IPS-NIHi7 (cell line): Measurements from ENCODE around the gene SLC27A4.
"Not testable (repeated sequence)": the region's sequence is repeated elsewhere in the genome, so short reads cannot be mapped to it uniquely, and the experiment has no call there.

ENCODE experiments used
- DNase-seq: peaks from one replicate; pipeline ENCODE4 v3.0.0; 2012; ENCODE audit warnings: mixed read lengths; ENCODE audit errors: extremely low spot score

The SLC27A4 gene

DNA sequence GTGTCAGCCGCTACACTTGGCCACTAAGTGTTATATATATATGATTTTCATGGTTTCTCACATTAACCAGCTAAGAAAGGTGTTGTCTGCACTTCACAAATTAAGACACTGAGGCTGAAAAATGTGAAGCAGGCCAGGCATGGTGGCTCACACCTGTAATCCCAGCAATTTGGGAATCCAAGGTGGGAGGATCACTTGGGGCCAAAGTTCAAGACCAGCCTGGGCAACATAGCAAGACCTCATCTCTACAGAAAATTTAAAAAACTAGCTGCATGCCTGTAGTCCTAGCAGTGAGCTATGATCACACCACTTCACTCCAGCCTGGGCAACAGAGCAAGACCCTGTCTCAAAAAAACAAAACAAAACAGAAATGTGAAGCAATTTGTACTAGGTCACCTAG lies 15.9 kb upstream of the SLC27A4 start:
- DNase-seq: no peak

GRCh38 chr9:128325629-128326028 lies 14.7 kb upstream of the SLC27A4 start:
- no peak for DNase-seq

GRCh38 chr9:128333451-128333869 lies 6.9 kb upstream of the SLC27A4 start:
- no peak for DNase-seq

- DNase-seq: no peak
Observed at GRCh38 chr9:128335161-128335560, 5.2 kb upstream of the SLC27A4 start.

DNA sequence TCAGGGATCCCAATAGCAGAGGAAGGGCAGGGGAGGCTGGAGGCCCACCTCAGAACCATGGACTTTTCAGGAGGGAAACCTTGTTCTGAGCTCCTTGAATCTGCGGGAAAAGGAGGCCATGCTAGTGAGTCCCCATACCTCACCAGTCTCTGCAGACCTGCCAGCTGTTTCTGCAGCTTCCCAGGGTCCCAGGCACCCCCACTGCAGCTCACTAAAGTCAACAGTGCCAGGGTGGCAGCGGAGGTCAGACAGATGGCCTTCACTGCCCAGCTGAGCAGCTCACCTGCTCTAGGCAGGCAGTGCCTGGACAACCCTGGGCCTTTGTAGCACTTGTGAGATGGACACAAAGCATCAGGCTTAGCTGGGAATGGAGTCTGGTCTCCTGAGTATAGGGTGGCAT lies 4.4 kb upstream of the SLC27A4 start:
- no peak for DNase-seq

GRCh38 chr9:128337936-128338335 lies 2.4 kb upstream of the SLC27A4 start:
- DNase-seq: no peak

- not testable (repeated sequence) for DNase-seq
Observed at GRCh38 chr9:128338852-128339614, 1.3 kb upstream of the SLC27A4 start.

DNA sequence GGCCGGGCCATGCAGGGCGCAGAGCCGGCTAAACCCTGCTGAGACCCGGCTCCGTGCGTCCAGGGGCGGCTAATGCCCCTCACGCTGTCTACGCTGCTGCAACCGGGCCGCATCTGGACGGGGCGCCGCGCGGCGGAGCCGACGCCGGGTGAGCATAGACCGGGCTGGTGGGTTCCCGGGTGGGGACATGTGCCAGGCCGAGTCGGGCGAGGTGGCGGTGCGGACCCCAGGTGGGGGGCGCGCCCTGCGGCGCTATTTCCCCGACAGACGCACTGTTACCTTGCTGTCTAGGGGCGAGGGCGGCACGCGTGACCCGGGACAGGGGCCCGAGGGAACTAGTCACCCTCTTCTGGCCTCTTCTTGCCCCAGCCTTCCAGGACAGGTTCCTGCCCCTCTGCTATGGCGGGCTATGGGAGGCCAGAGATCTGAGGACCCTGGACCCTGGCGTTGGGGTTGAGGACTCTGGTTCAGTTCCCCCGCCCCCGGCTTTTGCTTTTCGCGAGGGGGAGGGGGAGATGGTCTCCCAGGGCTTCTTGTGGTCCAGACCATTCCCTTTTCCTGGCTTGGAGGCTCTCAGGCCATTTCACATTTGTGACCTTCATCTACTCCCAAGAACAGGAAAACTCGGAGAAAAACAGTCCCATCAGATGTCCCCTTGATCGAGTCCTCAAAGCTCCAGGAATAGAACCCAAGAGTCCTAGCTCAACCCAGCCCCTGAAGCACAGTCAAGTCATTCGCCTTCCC lies 536 bp downstream of the SLC27A4 start:
- peak; percentile 41 for DNase-seq

DNA sequence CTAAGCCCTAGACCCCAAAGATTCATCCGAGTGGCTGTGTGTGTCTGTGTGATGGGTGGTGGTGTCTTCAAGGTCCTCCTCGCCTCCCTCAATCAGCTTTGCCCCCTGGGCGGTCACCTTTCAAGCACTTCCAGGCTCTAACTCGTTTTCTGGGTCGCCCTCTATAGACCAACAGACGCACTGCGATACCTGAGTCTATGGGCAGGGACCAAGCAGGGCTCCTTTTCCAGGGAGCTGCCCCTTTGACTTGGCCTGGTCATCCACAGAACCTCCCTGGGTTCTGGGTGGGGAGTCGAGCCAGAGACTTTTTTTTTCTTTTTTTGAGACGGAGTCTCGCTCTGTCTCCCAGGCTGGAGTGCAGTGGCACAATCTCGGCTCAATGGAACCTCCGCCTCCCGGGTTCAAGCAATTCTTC lies 1.1 kb downstream of the SLC27A4 start:
- peak; percentile 91 for DNase-seq

DNA sequence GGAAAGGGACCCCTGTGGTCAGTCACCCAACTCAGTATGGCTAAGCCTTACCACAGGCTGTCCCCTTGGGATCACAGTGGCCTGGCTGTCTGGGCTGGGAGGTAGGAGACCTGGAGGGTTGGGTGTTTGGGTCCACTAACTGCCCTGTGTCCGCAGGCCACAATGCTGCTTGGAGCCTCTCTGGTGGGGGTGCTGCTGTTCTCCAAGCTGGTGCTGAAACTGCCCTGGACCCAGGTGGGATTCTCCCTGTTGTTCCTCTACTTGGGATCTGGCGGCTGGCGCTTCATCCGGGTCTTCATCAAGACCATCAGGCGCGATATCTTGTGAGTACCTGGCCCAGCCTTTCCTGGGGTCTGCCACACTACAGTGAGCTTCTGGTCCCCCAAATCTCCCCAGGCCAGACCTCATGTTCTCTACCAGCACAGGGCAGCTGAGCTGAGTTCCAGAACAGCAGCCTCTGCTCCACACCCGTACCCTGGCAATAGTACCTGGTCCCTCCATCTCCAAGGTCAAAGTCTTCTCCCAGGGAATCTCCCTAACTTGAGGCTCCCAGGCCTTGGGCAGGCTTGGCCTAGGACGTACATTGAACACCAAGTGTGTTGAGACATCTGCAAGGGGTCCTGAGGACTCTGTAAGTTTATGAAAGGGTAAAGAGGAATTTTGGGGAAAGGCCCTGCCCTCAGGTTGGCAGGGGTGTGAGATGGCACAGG lies 2.8 kb downstream of the SLC27A4 start:
- DNase-seq: no peak

GRCh38 chr9:128343855-128344254 lies 3.5 kb downstream of the SLC27A4 start:
- no peak for DNase-seq

GRCh38 chr9:128344931-128345605 lies 4.7 kb downstream of the SLC27A4 start:
- DNase-seq: peak; percentile 54

DNA sequence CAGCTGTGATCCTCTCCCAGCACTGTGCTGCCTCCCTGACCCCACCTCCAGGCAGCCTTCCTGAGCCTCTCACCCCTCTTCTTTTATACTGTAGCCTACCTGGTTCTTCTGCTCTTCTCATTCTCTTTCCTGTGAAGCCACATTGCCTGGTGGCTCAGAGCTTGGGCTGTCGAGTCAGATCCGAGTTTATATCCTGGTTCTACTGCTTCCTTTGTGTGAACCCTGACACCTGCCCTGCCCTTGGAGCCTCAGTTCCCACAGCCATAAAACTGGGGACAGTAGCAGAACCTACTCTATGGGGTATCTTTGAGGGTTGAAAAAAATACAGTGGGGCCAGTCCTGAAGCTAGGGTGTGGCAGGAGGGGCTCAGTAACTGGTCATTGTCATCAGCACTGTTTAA lies 8.8 kb downstream of the SLC27A4 start:
- DNase-seq: no peak

DNA sequence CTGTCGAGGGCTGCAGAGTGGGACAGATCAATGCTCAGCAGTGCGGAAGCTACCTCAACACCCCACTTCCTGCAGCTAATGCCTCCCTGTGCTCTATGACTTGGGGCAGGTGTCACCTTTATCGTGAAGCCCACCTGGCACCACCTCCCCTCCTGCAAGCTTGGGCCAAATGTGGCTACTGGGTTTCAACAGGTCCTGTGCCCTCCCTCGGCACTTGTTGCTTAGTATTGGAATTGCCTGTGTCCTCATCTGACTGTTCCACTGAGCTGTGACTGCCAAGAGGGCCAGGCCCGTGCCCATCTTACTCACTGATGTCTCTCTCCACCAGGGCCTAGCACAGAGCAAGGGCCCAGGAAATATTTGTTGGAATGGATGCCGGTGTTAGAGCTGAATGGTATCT lies 9.4 kb downstream of the SLC27A4 start:
- DNase-seq: no peak

- no peak for DNase-seq
Observed at GRCh38 chr9:128355451-128355850, 15.1 kb downstream of the SLC27A4 start.

- DNase-seq: no peak
Observed at GRCh38 chr9:128358090-128358489, 17.8 kb downstream of the SLC27A4 start.

GRCh38 chr9:128358861-128359260 lies 18.5 kb downstream of the SLC27A4 start:
- DNase-seq: no peak

- no peak for DNase-seq
Observed at GRCh38 chr9:128360826-128361225, 20.5 kb downstream of the SLC27A4 start.

DNA sequence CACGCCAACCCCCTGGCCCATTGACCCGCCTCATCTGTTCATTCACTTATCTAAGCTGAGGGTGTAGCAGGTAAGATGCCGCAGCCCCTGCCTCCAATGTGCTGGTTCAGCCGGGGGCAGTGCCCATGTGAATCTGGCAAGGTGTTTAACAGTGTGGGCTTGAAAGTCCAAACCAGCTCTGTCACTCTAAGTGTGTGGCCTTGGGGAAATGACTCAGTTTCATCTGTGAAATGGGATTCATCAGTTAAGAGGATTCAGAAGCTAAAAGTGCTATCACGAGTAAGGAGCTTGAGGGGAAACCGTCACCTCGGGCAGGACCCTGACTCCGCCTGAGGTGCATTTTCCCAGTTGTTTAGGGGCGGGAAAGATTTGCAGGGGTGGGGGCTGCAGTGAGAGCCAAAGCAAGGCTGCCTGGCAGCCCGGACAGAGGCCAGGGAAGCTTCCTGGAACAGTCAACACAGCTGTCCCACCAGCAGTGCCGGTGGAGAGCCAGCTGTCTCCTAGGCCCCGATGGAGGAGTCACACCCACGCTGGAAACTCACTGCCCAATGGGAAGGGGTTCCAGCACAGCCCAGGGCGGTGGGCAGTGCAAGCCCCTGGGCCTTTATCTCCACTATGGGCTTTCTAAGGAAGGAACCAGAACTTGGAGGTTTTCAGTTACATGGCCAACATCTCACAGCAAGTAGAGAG lies 21.1 kb downstream of the SLC27A4 start:
- DNase-seq: no peak

- DNase-seq: peak; percentile 91
Observed at GRCh38 chr9:128361986-128362646, 21.8 kb downstream of the SLC27A4 start.

GRCh38 chr9:128362774-128363173 lies 22.4 kb downstream of the SLC27A4 start:
- DNase-seq: no peak
